ENCODE results near the gene NET1.

The NET1 gene

DNA sequence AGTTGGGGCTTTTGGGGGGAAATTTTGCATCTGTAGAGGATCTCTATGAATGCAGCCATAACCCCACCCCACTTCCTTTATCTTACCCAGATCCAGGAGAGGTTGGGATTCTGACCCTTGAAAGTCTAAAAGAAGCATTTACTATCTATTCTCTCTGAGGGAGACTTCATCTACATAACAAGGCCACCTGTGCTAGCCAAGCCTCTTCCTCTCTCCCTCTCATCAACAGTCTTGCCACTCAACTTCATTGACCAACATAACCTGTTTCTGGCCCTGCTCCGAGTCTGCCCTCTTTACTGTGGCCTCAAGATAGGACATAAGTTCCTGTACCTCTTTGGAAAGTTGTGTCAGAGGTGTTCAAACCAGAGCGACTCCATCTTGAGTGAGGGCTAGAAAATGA lies 27.1 kb upstream of the NET1 start:
- in situ Hi-C loops (cut with HindIII; ENCODE audit: low sequenced_read_pairs): no loop called here
- H3K4me3 ChIP-seq (ENCODE audit: low read depth, low read length): no peak overlapping the region
- DNase-seq (ENCODE audit: low read depth, low spot score): no peak
- TF ChIP-seq, protein P1, sequence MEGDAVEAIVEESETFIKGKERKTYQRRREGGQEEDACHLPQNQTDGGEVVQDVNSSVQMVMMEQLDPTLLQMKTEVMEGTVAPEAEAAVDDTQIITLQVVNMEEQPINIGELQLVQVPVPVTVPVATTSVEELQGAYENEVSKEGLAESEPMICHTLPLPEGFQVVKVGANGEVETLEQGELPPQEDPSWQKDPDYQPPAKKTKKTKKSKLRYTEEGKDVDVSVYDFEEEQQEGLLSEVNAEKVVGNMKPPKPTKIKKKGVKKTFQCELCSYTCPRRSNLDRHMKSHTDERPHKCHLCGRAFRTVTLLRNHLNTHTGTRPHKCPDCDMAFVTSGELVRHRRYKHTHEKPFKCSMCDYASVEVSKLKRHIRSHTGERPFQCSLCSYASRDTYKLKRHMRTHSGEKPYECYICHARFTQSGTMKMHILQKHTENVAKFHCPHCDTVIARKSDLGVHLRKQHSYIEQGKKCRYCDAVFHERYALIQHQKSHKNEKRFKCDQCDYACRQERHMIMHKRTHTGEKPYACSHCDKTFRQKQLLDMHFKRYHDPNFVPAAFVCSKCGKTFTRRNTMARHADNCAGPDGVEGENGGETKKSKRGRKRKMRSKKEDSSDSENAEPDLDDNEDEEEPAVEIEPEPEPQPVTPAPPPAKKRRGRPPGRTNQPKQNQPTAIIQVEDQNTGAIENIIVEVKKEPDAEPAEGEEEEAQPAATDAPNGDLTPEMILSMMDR (IDR thresholded peaks at IDR 0.05; ENCODE audit: low read depth, low read length): no peak

- in situ Hi-C loops (cut with HindIII; ENCODE audit: low sequenced_read_pairs): no loop called here
- TF ChIP-seq, protein P1 (IDR thresholded peaks at IDR 0.05; ENCODE audit: low read depth, low read length): no peak
- DNase-seq (ENCODE audit: low read depth, low spot score): no peak
- H3K4me3 ChIP-seq (ENCODE audit: low read depth, low read length): no peak overlapping the region
These were observed 25.2 kb upstream of the NET1 start for GRCh38 chr10:5387169-5387568.

- DNase-seq (ENCODE audit: low read depth, low spot score): no peak
- in situ Hi-C loops (cut with HindIII; ENCODE audit: low sequenced_read_pairs): no loop called here
- TF ChIP-seq, protein P1 (IDR thresholded peaks at IDR 0.05; ENCODE audit: low read depth, low read length): no peak
- H3K4me3 ChIP-seq (ENCODE audit: low read depth, low read length): no peak overlapping the region
These were observed 21.7 kb upstream of the NET1 start for GRCh38 chr10:5390607-5391205.

DNA sequence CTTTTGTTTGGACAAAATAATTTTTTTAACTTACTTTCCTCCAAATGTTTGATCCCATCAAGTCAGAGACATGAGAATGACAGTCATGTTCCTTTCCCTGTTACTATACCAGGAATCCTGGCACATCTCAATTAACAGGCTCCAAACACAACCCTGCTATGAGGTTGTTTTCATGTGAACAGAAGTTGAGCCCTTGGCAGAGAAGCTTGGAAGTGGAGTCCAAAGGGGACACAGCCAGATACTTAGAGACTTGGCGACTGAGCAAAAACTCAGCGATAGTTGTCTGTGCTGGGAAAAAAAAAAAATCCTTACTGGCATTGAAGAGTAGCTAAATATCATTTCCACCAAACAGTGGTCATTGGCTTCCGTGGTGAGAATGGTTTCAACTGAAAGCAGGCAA lies 20.6 kb upstream of the NET1 start:
- DNase-seq (ENCODE audit: low read depth, low spot score): no peak
- in situ Hi-C loops (cut with HindIII; ENCODE audit: low sequenced_read_pairs): no loop called here
- TF ChIP-seq, protein P1 (IDR thresholded peaks at IDR 0.05; ENCODE audit: low read depth, low read length): no peak
- H3K4me3 ChIP-seq (ENCODE audit: low read depth, low read length): no peak overlapping the region

GRCh38 chr10:5393529-5393928 lies 18.8 kb upstream of the NET1 start:
- TF ChIP-seq, protein P1 (IDR thresholded peaks at IDR 0.05; ENCODE audit: low read depth, low read length): no peak

DNA sequence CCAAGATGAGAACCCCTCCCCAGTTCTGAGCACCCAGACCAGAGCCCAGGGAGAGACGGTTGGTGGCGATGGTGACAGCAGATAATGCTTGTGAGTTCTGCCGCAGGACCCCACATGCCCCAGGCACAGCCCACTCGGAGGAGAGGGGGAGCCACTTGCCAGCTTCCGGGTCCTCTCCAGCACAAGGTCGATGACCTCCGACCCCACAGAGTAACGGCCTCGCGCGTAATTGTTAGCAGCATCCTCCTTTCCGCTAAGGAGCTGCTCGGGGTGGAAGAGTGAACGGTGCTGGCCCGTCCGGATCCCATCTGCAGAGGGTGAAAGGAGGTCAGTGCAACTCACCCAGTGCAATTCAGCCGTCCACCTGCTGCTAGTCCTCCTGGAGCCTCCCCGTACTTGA lies 17.2 kb upstream of the NET1 start:
- TF ChIP-seq, protein P1 (IDR thresholded peaks at IDR 0.05; ENCODE audit: low read depth, low read length): no peak
- in situ Hi-C loops (cut with HindIII; ENCODE audit: low sequenced_read_pairs): no loop called here
- no peak overlapping the region for H3K4me3 ChIP-seq (ENCODE audit: low read depth, low read length)
- no peak for DNase-seq (ENCODE audit: low read depth, low spot score)

More at GRCh38 chr10:5393529-5393928, 18.8 kb upstream of the NET1 start:
- no peak overlapping the region for H3K4me3 ChIP-seq (ENCODE audit: low read depth, low read length)
- in situ Hi-C loops (cut with HindIII; ENCODE audit: low sequenced_read_pairs): no loop called here
- DNase-seq (ENCODE audit: low read depth, low spot score): no peak
